NCI-H146 treated with DMSO at 0.1 percent for 48 hours (cell line): ENCODE measurements around the gene TRIO.

Experiments
- DNase-seq: peaks from one replicate; lab custom pipeline; 2025; ENCODE audit not compliant: unreplicated experiment; lab: John Stamatoyannopoulos, UW

The TRIO gene

DNA sequence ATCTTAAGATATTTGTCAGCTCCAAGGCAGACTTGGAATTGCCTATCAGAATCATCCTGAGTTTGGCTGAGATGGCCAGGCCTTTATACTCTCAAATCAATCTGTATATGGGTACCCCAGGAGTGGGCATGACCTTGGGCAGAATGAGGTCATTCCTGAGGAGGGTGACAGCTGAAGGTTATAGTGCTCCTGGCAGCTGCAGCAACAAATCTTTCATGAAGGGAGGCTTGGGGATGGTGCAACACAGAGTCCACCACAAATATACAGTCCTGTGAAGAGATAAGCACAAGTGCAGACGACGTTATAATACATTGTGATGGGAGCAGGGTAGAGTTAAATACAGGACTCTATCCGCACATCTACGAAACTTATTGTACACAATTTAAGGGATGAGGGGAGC is 21.1 kb upstream of the TRIO start:
- no peak for DNase-seq

DNA sequence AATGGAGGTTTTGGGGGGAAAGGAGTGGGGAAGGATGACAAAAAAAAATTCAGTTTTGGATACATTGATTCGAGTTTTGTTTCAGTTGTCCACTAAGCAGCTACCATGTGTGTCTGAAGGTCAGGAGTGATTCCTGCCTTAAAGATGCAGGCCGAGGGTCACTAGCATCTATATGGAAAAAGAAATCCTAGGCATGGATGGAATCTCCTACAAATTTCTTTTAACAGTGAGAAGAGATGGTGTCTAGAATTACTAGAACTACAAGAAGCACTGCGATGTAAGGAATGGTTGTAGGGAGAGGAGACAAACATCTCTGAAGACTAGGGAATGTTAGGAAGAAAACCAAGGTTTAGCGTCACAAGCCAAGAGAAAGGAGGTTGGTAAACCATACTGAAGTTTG is 19.6 kb upstream of the TRIO start:
- DNase-seq: no peak

DNA sequence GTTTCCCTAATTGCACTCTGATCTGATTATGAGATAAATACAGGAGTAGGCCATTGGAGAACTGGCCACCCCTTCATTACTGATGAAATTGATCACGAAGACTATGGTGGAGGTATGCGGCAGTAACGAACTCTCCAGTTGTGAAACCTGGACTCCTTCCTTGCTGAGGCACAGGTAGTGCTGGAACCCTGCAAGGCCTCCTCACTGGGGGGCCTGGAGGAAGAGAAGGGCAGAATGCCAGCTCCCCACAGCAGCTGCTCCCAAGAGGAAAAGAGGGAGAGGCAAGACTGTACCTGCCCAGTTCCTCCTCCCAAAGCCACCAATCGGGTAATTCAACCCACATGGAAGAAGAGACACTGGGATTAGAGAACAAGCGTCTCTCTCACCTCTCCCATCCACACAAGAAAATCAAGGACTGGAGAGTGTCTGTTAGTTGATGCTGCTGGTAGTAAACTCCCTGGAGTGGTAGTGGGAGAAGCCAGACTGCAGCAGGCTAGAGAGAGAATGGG is 19.1 kb upstream of the TRIO start:
- no peak for DNase-seq

DNA sequence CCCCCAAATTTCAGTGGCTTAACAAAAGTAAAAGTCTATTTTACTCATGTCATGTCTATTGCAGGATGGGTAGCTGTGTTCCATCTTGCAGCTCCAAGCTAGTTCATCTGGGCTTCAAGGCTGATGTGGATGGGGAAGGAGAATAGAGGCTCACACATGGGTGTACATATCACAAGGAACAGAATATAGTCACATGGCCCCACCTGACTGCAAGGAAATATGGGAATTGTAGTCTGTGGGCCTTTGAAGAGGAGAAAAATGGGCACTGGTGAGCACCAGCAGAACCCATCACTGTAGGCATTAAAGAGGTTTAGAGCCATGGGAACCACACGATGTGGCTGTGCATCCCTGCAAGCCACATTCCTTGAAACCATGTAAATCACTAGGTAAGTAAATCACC is 17.9 kb upstream of the TRIO start:
- no peak for DNase-seq

DNA sequence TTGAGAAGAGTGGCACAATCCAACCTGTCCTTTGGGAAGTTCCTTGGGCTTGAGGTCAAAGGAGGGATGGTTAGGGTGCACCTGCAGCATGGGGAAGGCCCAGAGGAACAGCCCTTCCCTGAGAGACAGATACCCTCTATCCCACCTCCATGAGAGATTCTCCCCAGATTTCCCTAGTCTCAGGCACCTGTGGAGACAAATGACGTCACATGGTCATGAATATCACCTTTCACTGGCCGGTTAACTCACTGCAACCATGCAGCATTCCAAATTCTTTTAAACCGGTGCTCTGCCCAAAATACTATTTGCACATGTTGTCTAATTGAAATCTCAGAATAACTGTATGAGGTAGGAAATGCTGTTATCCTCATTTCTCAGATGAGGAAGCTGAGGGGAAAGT is 15.6 kb upstream of the TRIO start:
- no peak for DNase-seq

DNA sequence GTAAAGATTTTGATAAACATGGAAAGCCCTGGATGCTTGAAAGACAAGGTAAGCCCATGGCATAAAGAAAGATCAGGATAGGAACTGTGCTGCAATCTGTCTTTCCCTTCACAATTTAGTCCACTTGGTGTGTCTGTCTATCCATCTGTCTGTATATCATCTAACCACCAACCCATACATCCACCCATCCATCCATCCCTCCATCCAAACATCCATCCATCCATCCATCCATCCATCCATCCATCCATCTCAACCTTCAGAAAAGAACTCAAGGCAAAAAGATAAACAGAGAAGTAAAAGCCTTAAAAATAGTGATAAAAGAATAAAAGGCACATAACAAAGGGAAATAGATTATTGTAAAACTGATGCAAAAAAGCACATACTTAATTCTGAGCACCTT is 15.1 kb upstream of the TRIO start:
- DNase-seq: no peak

DNA sequence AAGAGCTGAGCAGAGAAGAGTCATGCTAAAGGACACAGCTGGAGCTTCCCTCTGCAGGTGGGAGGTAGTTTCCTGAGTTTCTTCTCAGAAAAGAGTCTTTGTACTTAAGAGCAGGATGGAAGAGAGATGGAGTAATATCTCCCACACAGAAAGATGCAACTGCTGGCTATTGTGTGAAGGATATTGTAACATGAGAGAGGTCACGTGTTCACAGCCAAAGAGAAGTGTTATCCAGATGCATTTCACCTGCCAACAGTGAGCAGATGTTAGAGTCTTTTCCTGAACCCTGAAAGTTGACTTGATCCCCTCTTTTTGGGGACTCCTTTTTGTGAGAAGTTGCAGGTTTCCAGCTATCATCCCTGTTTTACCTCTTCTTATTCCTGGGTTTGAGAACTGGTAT is 14.0 kb upstream of the TRIO start:
- no peak for DNase-seq

DNA sequence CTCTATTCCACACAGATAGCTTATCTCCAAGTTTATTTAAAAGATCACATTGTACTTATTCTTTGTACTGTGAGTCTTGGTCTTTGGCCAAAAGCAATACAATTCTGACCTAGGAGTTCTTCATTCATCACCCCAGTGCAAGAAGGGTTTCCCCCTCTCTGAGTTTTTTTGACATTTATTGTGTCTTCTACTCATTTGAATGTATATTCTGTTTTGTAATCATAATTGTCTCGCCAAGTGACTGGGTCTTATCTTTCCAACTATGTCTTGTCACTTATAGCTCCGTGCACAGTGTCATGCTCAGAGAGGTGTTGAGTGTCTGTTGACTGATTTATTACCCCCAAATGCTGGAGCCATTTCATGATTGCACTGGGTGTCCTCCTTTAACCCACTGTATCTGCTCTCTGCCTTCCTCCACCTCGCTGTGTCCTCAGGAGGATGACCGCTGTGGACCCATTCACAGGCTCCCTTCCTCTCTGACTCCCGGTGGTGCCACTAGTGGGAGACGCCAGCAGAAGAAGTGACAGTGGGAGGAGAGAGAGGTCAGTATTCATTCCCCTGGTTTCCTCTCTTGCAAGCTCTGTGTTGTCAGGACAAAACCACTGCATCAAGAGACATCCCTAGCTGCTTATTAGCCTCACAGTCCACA is 11.2 kb upstream of the TRIO start:
- DNase-seq: no peak

DNA sequence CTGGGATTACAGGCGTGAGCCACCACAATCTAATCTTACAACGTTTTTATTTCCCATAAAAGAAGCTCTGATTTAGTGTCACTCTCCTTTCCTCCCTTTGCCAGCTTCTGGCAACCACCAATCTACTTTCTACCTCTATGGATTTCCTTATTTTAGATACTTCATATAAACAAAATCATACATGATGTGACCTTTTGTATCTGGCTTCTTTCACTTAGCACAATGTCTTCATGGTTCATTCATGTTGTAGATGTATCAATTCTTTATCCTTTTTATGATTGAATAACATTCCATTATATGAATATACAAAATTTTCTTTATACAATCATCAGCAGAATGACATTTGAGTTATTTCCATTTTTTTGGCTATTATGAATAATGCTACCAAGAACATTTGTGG is 9.7 kb upstream of the TRIO start:
- no peak for DNase-seq

DNA sequence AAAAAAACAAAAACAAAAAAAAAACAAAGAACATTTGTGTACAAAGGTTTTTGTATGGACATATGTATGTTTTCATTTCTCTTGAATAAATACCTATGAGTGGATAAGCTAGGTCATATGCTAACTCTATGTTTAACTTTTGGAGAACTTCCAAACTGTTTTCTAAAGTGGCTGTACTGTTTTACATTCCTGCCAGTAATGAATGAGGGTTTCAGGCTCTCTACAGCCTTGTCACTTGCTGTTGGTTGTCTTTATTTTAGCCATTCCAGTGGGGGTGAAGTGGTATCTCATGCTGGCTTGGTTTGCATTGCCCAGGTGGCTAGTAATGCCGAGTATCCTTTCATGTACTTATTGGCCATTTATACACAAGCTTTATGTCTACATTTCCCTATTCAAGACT is 9.1 kb upstream of the TRIO start:
- DNase-seq: no peak

DNA sequence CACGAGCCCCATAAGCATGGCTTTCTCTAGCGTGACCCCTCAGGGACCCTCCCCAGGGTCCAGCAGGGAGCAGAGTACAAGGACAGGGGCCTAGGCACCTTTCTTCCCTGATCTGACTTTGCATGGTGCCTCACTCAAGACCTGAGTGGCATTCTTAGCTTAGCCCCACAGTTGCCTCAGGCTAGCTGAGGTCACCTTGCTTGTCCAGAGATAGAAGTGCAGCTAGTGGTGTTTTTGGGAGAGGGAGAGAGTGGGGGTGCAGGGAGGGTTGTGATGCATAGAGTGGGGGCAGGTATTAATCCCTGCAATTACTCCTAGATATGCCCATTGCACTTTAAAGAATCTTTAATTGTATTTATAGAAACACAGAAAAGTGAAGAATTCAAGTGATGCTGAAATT is 8.4 kb upstream of the TRIO start:
- DNase-seq: no peak

DNA sequence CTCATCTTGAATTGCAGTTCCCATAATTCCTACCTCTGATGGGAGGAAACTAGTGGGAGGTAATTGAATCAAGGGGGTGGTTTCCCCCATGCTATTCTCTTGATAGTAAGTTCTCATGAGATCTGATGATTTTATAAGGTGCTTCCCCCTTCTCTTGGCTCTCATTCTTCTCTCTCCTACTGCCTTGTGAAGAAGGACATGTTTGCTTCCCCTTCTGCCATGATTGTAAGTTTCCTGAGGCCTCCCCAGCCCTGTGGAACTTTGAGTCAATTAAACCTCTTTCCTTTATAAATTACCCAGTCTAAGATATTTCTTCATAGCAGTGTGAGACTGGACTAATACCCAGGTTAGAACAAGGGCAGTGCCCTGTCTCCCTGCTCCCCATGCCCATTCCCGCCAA is 7.5 kb upstream of the TRIO start:
- DNase-seq: no peak

DNA sequence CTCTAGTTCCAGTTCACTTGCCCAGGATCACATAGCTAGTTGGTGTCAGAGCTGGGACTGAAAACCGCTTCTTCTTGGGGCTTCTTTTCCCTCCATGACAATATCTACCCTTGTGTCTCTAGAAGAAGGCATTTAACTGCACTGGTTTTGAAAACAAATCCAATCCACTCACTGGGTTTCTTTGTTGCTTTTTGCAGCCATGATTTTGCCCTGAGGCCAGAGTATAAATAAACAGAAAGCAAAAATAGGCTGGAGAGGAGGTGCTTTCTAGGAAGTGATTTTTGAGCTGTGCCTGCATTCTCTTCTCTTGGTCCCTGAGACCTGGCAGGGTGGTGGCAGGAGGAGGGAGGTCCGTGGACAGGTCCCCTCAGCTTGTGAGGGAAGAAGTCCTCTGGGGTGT is 6.9 kb upstream of the TRIO start:
- no peak for DNase-seq

DNA sequence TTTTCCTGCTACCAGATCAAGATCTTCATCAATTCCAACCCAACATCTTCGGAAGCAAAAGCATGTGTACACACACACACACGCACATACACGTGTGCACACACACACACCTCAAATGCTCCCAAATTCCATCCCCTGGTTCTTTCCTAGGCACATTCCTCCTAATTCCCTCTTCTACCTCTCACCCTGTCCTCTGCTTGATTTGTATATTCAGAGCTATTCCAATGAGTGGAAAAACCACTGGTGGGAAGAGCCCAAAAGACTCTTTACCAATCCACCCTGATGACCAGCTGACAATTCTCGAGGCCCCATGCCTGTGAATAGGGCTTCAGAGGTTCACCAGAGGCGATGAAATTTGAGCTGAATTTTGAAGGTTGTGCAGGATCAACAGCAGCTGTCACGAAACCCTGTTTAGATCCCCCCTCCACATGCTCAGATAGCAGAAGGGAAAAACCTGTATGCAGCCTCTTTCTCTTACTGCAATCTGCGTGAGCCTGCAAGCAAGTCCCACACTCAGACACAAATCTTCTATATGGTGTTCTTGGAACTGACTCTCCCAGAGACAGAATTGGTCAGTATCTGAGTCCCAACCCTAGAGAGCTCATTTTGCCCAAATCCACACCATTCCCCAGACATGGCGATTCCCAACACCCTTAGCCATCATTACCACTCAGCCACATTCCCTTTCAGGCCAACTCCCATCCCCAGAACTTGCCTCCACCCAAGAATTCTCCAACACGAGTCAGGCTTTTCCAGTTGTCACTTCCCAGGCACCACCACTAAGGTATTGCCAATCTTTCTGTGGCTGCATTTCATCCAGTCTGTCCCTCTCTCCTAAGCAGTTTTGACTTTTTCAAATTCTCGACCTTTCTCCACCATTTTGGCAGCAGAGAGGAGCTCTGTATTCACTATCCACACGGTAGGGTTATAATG is 4.3 kb upstream of the TRIO start:
- no peak for DNase-seq

DNA sequence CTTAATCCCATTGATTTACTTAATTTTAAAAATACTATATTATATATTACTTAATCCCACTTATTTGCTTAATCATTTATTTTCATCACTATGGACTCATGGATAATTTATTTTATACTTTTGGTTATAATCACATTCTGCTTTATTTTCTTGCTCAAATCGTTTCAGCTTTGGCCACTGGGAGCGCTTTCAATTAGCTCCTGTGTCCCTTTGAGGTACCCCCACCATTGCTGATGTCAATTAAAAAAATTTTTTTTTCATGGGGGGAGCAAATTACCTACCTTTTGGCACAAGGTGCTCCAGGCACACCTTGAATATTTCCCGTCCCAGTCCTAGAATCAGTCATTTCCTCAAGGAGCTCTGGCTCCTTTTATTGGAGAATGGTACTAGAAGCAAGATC is 1.4 kb upstream of the TRIO start:
- DNase-seq: no peak

DNA sequence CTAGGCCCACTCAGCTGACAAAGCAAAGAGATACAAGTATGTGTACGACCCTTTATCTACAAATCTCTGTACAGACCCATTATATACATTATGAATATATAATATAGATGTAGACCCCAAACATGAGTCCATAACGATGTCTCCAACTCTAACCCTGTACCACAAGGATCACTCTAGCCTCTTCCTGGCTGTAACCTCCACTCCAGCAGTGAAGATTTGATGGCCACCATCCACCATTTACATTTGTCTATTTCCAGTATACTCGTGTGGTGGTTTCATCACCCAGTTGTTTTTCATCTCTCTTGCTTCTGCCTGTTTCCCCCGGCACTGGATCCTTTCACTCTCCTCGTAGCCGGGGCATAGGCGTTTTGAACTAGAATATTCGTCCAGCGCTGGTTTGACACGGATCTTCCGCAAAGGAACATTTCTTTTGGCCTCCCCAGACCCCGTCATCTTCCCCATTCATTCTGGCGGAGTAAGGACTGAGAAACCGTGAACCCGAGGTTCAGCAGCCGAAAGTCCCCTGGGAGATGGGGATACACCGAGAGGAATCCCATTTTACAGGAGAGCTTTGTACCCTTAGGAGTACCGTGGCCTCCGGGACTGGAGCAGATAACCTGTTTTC is 828 bp upstream of the TRIO start:
- no peak for DNase-seq

DNA sequence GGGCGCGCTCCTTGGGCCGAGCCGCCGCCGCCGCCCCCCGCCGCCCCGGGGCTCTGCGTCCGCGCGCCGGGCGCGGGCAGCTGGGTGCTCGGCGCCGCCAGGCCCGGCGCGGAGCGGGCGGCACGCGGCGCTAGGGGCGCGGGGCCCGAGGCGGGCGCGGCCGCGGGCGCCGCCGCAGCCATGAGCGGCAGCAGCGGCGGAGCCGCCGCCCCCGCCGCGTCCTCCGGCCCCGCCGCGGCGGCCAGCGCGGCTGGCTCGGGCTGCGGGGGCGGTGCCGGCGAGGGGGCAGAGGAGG is 351 bp downstream of the TRIO start:
- DNase-seq: no peak

DNA sequence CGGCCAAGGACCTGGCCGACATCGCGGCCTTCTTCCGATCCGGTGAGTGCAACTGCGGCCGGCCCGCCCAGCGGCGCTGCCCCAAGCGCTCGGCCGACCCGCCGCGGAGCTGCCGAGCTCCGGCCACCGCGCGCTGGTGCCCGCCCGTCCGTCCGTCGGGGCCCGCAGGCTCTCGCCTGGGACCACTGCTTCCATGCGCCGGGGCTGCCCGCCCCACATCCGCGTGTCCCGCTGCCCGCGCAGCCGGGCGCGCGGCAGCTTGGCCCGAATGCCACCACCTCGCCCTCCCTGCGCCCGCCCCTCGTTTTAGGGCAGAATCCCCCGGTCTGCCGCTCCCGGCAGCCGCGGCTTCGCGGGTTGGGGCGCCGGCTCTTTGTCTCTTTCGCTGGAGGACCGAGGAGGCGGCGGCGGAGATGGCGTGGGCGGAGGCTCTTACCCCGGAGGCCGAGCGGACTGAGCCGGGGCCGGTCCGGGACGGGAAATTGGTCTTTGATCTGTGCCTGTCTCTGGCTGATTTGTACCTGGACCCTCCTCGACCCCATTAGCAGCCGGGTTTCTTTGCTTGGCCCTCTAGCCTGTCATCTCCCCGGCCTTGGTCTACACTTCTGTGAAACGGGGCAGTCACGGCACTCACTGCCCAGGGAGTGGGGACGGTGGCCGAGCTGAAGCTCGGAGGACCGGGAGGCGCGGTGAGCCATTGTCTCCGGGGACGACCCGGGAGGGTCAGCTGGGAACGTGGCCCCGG is 871 bp downstream of the TRIO start:
- DNase-seq: no peak

DNA sequence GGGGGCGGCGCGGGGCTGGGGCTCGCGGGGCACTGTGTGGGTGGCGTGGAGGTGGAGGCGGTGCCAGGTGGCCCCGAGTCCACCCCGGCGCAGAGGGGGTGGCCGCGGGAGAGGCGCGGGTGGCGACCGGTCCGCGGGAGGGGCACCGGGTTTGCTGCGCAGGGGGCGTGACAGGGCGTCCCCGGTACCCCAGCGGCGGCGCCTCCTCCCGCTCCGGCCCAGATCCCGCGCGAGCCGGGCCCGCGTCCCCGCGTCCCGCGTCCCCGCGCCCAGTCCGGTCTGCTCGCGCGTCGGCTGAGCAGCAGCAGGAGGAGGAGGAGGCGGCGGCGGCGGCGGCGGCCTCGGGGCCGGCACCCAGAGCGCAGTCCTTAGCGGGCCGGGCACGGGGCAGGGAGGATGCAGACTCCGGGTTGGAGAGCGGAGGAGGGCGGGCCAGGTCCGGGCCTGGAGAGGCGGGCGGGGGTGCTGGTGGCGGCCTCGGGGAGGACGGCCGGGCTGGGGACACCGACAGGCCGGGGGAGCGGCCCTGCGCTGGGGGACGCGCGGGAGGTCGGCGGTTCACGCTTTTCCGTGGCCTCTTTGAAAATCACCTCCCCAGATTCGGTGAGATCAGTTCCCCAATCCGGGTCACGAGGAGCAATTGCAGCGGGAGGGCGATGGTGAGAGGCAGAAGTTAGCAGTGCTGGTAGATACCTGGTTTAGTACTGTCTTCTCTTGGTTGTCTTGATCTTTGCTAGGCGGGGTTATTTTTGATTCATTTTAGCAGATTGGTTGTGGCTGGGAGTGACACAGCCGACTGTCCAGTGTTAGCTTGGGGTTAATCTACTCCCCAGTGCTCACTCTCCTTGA is 1.7 kb downstream of the TRIO start:
- peak; percentile 40 for DNase-seq

DNA sequence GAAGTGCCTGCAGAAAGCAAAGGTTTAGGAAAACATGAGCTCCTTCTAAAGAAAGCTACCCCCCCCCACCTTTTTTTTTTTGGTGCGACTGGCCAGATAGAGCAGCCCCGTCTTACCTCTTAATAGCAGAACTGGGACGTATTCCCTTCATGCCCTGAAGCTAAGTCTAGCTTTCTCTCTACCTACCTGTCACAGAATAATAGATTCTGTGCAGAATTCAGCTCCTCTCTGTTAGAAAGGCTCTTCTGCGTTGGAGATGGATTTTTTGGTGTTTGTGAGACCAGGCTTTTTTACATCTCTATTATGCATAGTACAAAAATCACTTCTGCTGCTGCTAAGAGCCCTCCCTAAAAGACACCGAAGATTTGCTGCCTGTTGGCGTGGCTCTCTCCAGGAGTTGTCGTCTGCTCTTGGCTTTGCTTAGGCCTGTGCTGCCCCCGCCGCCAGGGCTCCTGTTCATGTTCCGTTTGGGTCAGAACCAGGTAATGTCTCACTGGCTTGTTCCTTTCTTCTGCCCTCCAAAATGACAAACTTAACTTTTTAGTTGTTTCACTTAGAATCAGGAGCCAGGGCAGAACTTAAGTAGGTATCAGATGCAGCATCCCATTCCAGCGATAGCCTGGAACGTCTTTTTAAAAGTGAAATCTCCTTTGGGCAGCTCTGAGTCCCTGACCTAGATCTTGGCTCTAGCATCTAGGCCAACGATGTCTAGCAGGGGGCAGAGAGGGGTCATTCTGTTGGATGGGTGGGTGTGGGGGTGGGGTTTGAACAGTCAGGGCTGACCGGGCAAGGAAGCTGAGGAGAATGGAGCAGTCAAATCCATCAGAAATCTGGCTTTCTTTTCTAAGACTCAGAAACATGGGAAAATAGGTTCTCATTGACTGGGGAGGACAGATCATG is 2.5 kb downstream of the TRIO start:
- no peak for DNase-seq
